ENCODE results near the gene STK32C.

GRCh38 chr10:132313865-132314264, 6.1 kb upstream of the STK32C start:
- TF ChIP-seq JUNB (IDR thresholded peaks at IDR 0.05) (no peak), NRF1 (conservative IDR thresholded peaks at IDR 0.05; ENCODE audit: low read depth, low read length) (no peak), CTCF (IDR thresholded peaks at IDR 0.05 in 2 of 3, conservative IDR thresholded peaks at IDR 0.05 in 1 of 3; ENCODE audit: control insufficient read depth in 2 of 3, extremely low read depth in 1 of 3, insufficient read depth in 1 of 3, low read depth in 3 of 3, low read length in 3 of 3) (no peak), PBX3 (IDR thresholded peaks at IDR 0.05; ENCODE audit: insufficient replicate concordance, low read depth, low read length) (no peak), SRF (IDR thresholded peaks at IDR 0.05; ENCODE audit: low read depth in 2 of 2, low read length in 2 of 2) (no peak), TAF1 (IDR thresholded peaks at IDR 0.05; ENCODE audit: borderline replicate concordance, low read depth, low read length) (no peak), CEBPB (IDR thresholded peaks at IDR 0.05; ENCODE audit: borderline replicate concordance in 1 of 2, low read depth in 2 of 2, low read length in 2 of 2) (no peak), ZNF24 (IDR thresholded peaks at IDR 0.05) (no peak), POLR2A (IDR thresholded peaks at IDR 0.05; ENCODE audit: low read depth, low read length) (no peak), POLR2AphosphoS5 (IDR thresholded peaks at IDR 0.05; ENCODE audit: low read length) (no peak), HDAC6 (IDR thresholded peaks at IDR 0.05; ENCODE audit: unreplicated experiment) (no peak), RCOR1 (conservative IDR thresholded peaks at IDR 0.05; ENCODE audit: low read depth, low read length) (no peak)

Data from GM12878 (cell line).